Stimulated activated CD4-positive, alpha-beta T cell treated with anti-CD3 and anti-CD28 coated beads, TNF-alpha, amount 100 ng/mL, for 48 hours (primary cell): ENCODE results near the gene AK5.

ENCODE experiments used
- DNase-seq, 3 donors: peaks; one replicate each; pipeline ENCODE4 v3.0.0-alpha.2; 2020; ENCODE audit warnings: low read depth in 3 of 3

The AK5 gene, protein sequence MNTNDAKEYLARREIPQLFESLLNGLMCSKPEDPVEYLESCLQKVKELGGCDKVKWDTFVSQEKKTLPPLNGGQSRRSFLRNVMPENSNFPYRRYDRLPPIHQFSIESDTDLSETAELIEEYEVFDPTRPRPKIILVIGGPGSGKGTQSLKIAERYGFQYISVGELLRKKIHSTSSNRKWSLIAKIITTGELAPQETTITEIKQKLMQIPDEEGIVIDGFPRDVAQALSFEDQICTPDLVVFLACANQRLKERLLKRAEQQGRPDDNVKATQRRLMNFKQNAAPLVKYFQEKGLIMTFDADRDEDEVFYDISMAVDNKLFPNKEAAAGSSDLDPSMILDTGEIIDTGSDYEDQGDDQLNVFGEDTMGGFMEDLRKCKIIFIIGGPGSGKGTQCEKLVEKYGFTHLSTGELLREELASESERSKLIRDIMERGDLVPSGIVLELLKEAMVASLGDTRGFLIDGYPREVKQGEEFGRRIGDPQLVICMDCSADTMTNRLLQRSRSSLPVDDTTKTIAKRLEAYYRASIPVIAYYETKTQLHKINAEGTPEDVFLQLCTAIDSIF

DNA sequence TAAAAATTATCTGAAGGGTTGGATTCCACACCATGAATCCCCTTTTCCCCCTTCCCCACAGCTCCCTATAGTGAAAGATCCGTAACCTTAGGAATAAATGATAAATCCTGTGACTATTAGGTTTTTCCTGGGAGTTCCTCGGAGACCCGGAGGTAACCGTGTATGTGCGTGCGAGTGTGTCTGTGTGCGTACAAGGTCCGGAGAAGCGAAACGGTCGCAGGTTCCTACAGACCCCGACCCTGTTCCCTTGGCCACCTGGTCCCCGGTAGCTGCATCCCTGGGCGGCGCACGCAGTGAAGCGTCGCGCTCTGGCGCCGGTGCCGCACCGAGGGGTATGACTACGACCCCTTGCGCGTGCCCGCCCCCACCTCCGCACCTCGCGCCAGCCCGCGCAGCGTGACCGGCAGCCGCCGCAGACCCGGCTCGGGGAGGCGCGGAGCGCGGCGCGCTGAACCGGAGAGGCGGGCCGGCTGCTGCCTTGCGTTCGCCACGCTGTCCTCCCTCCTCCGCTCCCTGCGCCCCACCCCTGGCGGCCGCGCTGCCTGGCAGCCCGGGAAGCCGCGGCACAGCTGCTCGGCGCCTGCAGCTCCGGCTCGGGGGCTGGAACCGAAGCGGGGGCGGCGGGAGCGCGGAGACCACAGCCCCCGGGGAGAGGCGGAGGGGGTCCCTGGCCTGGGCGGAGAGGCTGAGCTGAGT is at the start of gene AK5:
TSS of gene AK5 (plus strand) at position 529 of the 696 bp plus-strand sequence. CDS start 295 bp downstream, outside the sequence.
- peak; percentile 19 to 35 (median 22) for DNase-seq

DNA sequence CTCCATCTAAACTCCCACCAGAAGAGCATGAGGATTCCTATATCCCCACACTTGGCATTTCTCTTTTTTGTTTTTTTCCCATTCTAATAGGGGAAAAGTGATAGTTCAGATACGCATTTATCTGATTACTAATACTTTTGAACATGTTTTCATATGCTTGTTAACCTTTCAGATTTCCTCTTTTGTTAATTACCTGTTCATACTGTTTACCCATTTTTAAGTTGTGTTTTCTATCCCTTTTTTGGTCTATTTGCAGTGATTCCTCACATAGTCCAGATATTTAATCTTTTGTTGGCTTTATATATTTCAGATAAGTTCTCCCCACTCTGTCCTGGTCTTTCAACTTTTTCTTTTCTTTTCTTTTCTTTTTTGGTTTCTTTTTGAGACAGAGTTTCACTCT is 49.0 kb upstream of the AK5 start:
- no peak for DNase-seq

DNA sequence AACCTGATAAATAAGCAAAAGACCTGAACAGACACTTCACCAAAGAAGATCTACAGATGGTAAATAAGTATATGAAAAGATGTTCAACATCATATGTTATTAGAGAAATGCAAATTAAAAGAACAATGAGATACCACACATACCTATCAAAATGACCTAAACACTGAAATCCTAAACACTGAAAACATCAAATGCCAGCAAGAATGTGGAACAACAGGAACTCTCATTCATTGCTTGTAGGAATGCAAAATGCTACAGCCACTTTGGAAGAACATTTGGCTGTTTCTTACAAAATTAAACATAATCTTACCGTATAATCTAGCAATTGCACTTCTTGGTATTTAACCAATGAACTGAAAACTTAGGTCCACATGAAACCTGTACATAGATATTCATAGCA is 47.7 kb upstream of the AK5 start:
- no peak for DNase-seq

DNA sequence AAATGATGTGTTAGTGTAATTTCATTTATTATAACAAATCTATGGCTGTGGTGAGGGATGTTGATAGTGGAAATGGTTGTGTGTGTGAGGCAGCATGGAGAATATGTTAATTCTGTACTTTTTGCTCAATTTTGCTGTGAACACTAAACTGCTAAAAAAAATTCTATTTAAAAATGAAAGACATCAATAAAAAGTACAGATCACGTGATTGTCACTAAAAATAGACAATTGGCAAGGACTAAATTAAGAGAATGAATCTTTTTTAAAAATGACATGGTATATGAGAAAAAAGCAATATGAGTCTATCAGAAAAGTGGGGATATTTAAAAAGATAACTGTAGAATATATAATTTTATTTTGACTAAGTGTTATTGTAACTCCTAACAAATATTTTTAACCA is 46.9 kb upstream of the AK5 start:
- no peak for DNase-seq

DNA sequence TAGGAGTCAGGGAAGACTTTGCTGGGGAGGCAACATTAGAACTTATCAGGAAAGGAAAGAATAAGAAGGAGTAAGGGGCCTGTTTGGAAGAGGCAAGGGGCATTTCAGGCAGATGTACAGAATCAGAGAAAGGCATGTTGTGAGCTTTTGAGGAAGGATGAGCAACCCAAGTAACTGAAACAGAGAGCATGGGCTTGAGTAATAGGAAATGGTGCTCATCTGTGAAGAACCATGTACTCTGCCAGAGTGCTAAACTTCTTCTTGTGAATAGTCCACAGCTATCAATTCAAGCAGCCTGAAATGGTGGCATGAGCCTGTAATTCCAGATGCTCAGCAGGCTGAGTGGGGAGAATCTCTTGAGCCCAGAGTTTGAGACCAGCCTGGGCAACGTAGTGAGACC is 43.4 kb upstream of the AK5 start:
- DNase-seq: no peak

DNA sequence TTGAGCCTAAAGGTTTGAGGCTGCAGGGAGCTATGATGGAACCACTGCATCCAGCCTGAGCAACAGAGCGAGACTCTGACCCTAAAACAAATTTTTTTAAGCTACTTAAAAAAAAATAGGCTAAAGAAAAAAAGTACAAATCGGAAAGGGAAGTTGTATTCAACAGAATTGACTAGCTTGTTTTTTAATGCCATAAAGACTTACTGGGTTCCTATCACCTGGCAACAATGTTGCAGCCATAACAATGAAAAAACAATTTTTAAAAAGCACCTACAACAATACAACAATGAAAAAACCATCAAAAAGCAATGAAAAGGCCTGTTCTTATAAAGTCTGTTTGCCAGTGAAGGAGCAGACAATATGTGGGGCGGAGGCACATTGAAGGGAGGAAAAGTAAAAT is 42.5 kb upstream of the AK5 start:
- no peak for DNase-seq

DNA sequence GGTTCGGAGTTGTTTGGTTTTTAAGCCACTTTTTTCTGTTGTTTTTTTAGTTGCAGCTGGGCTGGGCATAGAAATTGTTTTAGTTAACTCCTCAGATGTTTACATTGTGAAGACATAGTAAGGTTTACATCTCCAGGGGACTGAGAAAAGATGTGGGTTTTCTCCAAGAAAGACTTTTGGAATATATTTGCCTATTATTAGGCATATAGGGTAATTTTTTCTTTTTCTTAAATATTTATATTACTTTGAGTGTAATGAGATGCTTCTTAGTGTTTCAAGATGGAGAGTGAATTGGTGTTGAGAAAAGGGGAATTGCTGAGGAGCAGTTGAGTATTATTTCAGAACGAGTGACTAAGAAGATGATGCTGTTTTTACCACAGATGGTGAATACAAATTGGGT is 36.0 kb upstream of the AK5 start:
- no peak for DNase-seq

DNA sequence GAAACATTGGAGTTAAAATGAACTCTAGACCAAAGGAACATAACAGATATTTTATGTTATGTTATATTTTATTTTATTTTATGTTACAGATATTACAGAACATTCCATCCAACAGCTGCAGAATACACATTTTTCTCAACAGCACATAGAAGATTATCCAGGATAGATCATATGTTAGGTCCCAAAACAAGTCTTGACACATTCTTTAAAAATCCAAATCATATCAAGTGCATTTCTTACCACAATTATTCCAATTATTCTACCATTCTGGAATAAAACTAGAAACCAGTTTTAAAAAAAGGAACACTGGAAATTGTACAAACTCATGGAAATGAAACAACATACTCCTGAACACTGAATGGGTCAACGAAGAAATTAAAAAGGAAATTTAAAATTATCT is 31.7 kb upstream of the AK5 start:
- DNase-seq: no peak

DNA sequence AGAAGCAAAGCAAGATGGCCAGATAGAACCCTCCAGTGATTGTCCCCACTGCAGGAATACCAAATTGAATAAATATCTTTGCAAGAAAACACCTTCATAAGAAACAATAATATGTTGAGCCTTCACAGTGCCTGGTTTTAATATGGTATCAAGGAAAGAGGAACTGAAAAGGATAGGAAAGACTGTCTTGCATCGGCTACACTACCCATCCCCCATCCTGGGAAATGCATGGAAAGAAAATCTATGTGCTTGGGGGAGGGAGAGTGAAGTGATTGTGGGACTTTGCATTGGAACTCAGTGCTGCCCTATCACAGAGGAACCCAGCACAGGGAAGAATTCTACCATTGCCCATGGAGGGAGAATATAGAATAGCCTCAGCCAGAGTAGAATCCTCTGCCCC is 28.6 kb upstream of the AK5 start:
- DNase-seq: no peak

DNA sequence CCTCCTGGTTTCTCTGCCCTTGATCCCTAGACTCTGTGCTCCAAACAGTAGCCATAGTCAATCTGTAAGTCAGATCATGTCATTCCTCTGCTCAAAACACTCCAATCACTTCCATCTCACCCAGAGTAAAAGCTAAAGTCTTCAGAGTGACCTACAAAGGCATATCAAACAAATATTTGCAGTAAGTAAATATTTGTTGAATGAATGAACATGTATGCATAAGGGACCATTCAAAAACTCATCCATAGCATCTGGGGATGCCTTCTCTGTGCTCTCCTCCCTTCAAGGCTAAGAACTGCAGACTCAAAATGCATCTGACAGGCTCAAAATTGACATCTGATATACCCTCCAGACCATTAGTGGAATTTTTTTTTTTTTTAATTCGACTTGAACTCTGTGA is 18.1 kb upstream of the AK5 start:
- DNase-seq: no peak

DNA sequence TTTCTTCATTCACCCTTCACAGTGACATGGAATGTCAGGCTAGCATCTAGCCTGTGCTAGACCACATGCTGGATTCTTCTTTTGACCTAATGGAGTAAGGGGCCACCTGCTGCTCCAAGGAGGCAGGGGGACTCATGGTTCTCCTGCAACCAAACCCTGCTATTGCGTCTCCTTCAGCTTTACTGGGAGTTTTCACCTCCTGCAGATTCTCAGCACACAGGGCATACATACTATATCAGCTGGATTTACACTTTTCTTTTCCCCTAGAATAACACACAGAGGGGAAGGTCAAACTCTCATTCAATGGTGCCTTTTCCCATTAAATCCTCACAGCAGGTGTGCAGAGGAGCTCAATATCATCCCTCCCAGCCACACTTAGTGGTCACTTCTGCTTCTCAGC is 16.6 kb upstream of the AK5 start:
- DNase-seq: no peak

DNA sequence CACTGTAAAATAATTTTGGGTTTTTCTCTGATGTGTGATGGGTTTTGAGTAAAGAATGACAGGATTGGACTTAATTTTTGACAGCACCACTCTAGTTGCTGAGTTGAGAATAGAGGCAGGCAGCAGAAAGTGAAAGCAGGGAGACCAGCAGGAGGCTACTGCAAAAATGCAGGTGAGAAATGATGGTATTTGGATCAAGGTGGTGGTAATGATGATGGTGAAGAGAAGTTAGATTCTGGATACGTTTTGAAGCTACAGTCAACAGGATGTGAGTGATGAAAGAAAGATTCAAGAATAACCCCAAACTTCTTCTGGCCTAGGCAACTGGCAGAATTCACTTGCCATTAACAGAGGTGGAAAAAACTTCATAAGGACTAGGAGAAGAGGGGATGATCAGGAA is 14.8 kb upstream of the AK5 start:
- DNase-seq: no peak

DNA sequence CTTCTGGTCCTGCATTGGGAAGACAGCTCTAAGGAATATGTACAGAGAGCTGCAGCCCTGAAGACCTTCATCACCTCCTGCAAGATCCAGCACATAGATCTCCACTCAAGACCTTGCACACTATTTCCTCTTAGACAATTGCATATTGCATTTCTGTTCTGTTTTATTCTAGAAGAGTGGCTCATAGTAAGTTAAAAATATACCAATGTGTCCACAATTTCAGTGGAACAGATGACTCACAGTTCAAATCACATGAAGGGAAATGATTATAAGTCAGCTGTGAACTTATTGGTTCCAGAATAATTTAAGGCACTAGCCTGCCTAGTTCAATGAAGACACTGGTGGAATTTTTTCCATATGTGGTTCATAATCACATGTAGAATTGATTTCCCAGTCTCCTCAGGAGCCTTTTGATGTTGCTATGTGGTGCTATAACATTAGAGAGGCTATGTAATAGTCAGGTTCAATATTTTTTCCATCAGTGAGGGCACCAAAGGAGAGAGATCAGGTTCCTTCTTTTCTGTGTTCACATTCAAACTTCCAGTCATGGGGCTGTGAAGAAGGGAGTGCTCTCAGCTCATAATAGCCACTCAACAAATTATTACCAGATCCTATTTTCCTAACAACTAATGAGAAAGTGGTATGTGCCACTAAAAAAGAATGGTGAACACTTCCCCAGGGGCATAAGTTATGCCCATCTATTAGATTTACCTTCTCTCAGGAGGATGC is 9.8 kb upstream of the AK5 start:
- DNase-seq: no peak

DNA sequence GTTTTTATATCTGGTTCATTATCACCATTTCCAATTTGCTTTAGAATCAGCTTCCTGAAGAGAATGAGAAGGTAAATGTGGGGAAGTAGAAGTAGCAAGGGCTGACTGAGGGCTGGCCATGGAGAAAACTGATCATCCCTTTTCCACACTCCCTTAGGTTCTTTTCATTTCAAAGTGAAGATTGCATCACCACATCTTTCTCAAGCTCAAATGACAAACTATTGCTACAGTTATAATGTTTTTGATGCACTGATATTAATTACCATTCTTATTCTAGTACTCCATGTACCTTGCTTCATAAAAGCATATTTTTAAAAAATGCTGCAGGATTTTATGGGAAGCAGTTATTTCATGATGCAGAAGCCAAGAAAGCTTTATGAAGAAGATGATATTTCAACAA is 7.9 kb upstream of the AK5 start:
- DNase-seq: no peak

DNA sequence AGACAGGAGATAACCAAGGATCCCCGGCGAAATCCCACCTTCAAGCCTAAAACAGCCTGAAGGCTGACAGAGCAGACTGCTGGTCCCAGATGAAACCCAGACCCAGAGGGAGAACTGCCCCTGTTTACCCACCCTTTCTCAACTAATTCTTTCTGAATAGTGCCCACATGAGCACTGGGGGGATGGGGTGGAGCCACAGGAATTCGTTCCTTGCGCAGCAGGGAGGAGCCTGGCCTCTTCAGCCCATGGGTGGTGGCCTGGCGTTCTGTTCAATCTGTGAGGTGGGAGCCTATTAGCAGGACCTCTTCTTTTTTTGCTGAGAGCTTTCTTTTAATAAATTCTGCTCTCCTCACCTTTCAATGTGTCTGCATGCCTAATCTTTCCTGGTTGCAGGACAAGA is 6.6 kb upstream of the AK5 start:
- DNase-seq: no peak

DNA sequence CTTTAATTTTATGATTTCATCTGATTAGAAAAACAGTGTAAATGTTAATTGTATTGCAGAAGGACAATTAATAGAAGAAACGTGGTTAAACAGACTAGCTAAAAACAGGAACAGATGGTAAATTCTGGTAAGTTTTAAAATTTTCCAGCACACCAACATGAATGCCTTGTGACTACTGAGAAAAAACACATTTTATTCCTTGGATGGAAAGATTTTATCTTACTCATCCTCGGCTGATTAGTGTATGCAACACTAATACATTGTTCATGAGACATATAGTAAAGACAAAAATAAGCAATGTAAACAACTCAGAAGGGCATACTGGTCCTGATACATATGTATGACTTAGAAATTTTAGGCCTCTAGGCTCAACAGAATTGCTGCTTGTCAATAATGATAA is 4.9 kb upstream of the AK5 start:
- DNase-seq: no peak

DNA sequence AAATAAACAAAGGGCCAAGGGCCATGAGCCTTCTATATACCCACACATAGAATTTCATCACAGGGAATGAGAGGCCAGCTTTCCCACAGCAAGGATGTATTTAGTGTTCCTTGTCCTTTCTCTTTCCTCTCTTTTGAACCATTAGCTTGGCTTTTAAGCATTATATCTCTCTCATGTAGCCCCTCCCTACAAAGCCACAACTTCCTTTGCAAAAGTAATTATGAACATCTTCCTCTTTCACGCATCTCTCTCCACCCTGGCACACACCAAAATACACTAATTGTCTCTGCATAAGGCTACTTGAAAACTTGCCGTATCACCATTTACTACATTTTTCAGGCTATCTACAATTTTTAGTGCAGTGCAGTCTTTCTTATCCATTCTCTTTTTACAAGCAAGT is 1.9 kb upstream of the AK5 start:
- DNase-seq: no peak

DNA sequence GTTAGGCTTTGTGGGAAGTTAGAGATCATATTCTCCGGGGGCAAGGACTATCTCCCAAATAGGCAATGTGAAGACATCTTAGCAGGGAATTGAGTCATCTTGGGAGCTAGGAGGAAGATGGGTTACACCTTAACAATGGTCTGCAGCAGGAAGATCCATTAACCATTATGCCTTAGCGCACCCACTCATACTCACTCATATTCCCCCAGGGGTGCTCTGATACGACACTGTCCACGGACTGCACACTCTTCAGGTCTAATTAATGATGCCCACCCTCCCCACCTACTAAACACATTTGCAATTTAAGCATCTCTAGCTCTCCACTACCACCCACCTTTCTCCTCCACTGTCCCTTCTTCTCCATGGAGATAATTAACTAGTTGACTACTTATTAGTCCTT is 857 bp upstream of the AK5 start:
- no peak for DNase-seq

DNA sequence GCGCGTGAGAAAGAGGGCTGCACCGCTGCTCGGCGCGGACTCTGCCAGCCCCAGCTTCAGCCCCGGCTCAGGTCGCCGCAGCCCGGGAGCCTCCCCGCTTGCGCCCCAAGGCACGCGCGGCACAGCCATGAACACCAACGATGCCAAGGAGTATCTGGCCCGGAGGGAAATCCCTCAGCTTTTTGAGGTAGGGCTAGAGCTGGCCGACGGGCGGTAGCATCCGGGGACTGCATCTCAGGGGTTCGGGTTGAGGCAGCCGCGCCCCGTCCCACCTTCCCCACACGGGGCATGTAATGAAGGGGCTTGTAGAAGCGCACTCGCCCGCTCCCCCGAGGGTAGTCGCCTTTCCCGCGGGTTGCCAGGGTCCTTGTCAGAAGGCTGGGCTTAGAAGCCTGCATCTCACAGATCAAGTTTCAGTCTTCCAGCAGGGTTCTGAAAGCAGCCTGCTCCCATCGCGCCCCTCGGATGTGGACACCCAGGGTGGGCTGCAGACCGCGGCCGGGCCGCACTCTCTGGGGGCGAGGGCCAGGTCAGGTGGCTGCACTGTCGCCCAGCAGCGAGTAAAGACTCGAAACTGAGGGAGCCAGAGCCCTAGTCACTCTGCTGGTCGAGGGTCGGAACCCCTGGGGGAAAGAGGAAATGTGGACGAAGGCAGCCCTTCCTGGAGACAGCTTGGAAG is 507 bp downstream of the AK5 start:
- peak in 2 of 3 donors; percentile 18 to 26 for DNase-seq

DNA sequence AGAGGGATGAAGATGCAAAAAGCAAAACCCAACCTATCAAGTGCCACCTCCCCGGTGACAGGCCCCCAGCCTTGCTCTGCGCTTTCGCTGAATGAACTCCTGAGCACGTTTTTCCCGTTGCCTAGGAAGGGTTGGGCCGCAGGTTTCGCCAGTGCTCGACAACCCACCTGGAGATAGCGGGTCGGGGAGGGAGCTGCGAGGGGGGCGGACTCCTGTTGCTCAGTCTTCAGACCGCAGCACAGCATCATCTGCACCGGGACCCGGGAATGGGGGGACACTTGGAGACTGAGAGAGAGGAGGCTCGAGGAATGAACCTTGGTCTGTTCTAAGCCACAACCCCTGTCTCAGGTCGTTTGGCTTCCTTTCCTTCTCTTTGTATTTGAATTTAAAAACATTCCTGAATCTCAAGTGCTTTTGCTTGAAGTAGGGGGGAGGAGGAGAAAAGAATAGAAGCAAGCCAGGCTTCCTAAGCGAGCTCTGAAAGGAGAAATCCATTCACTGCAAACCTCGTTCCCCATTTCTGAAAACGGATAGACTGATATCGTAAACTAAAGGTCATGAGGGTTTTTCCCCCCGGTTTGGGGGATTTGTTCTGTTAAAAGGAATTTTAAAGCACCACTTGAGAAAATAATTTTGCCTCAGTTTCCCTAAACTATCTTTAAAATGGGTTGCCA is 1.2 kb downstream of the AK5 start:
- peak in 1 of 3 donors; percentile 16 for DNase-seq

DNA sequence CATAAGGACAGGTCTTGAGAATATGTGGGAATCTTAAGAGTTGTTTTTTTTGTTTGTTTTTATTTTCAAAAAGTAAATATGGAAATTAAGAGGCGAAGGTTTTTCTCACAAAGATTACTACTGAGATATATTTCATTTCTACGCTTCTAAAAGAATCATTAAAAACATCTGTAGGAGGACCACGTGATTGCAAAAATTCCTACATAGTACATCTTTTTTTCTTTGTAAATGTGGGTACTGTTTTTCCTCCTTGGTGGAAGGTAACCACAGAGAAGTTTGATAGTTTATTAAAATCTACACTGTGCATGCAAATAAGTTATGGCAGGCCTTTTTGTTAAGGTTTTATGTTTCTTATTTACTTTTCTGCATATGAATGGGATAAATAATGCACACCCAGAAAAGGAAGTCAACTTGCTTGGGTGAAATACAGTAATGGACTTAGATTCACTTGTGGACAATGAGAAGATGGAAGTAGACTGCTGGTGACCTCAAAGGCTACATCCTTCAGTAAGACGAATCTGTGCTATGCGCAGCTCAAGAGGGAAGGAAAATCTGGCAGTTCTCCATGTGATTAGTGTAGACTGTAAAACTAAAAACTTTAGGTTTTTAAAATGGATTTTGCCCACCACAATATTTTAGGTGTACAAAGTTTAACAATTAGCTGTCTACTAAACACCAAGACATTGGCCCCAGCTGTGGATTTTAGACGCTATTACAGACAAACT is 2.0 kb downstream of the AK5 start:
- no peak for DNase-seq
